HepG2 (cell line): ENCODE measurements around the gene KIAA0319L. TPM values are rescaled to one million over a fixed set of nuclear protein-coding genes. Genes with fewer than 3 reads are reported as not detected.

ENCODE experiments used
- DMAP1 ChIP-seq: IDR thresholded peaks from 2 replicates; pipeline ENCODE4 v1.6.1; 2016
- E2F5 ChIP-seq: sonication (generic); formaldehyde crosslinking; conservative IDR thresholded peaks from 2 replicates; pipeline ENCODE4 v1.4.0; 2020; ENCODE audit warnings: missing genetic modification reagents
- ELF4 ChIP-seq: sonication (generic); formaldehyde crosslinking; IDR thresholded peaks from 2 replicates; pipeline ENCODE4 v1.5.0; 2020; ENCODE audit warnings: missing genetic modification reagents, mild to moderate bottlenecking, moderate library complexity, borderline replicate concordance
- GLMP ChIP-seq: sonication (generic); formaldehyde crosslinking; IDR thresholded peaks from 2 replicates; pipeline ENCODE4 v1.9.0; 2021; ENCODE audit warnings: missing genetic modification reagents, mild to moderate bottlenecking, borderline replicate concordance
- KLF12 ChIP-seq: sonication (generic); formaldehyde crosslinking; IDR thresholded peaks from 2 replicates; pipeline ENCODE4 v1.4.0; 2020; ENCODE audit warnings: missing genetic modification reagents, borderline replicate concordance
- MEIS1 ChIP-seq: sonication (generic); formaldehyde crosslinking; IDR thresholded peaks from 2 replicates; pipeline ENCODE4 v1.9.0; 2021; ENCODE audit warnings: mild to moderate bottlenecking, missing genetic modification reagents, moderate library complexity, borderline replicate concordance
- RNF2 ChIP-seq: fragments of 450-650 bp; conservative IDR thresholded peaks from 2 replicates; pipeline ENCODE4 v1.6.1; 2016; ENCODE audit warnings: low read depth
- RXRB ChIP-seq: IDR thresholded peaks from 2 replicates; pipeline ENCODE4 v1.6.1; 2016; ENCODE audit warnings: borderline replicate concordance, missing genetic modification reagents, missing compliant biosample characterization
- SNRNP70 ChIP-seq: fragments of 200-400 bp; formaldehyde crosslinking; IDR thresholded peaks from 2 replicates; pipeline ENCODE4 v1.6.1; 2017; ENCODE audit warnings: mild to moderate bottlenecking, low read depth, low read length, moderate library complexity
- TCF7 ChIP-seq: sonication (generic); IDR thresholded peaks from 2 replicates; pipeline ENCODE4 v1.6.1; 2016; ENCODE audit warnings: antibody characterized with exemption, low read depth
- ZBTB33 ChIP-seq: sonication (generic); formaldehyde crosslinking; IDR thresholded peaks from 2 replicates; pipeline ENCODE4 v1.4.0; 2020; ENCODE audit warnings: missing genetic modification reagents
- ZBTB43 ChIP-seq: sonication (generic); formaldehyde crosslinking; conservative IDR thresholded peaks from 2 replicates; pipeline ENCODE4 v1.4.0; 2020; ENCODE audit warnings: missing genetic modification reagents
- ZNF180 ChIP-seq: sonication (generic); formaldehyde crosslinking; IDR thresholded peaks from 2 replicates; pipeline ENCODE4 v1.4.0; 2020; ENCODE audit warnings: low read depth, missing genetic modification reagents, borderline replicate concordance
- ZNF367 ChIP-seq: sonication (generic); formaldehyde crosslinking; IDR thresholded peaks from 2 replicates; pipeline ENCODE4 v1.4.0; 2020; ENCODE audit warnings: missing genetic modification reagents, borderline replicate concordance
- ZNF547 ChIP-seq: sonication (generic); formaldehyde crosslinking; IDR thresholded peaks from 2 replicates; pipeline ENCODE4 v1.5.1; 2020; ENCODE audit warnings: mild to moderate bottlenecking, missing genetic modification reagents
- ZNF577 ChIP-seq: sonication (generic); formaldehyde crosslinking; IDR thresholded peaks from 2 replicates; pipeline ENCODE4 v1.4.0; 2020; ENCODE audit warnings: mild to moderate bottlenecking, low read depth, missing genetic modification reagents, borderline replicate concordance
- ZNF614 ChIP-seq: IDR thresholded peaks from 2 replicates; pipeline ENCODE4 v1.6.1; 2018; ENCODE audit warnings: missing biosample characterization, missing genetic modification reagents, inconsistent platforms, borderline replicate concordance
- ZNF75D ChIP-seq: sonication (generic); formaldehyde crosslinking; IDR thresholded peaks from 2 replicates; pipeline ENCODE4 v1.8.1; 2023; ENCODE audit warnings: missing genetic modification reagents, mild to moderate bottlenecking, borderline replicate concordance
- polyA plus RNA-seq, 8 experiments: library from polyadenylated mRNA; depleted of rRNA in 3 of 8; stranded (reverse) in 7 of 8; unstranded in 1 of 8; fragments of >200 nt; fragmentation: Illumina TruSeq in 4 of 8; extraction: Trizol in 4 of 8; gene quantifications; 2 replicates each; pipeline versions ENCODE4 v1.2.1 to v1.2.3, GENCODE V29; 2011 to 2016; ENCODE audit warnings: low read depth in 4 of 8, missing spikeins in 1 of 8, mixed read lengths in 1 of 8; ENCODE audit not compliant: insufficient read depth in 1 of 8
- total RNA-seq, 5 experiments: library from RNA; depleted of rRNA; stranded (reverse); fragments of >200 nt; fragmentation: Illumina TruSeq; extraction: Trizol; gene quantifications; 2 replicates each; pipeline ENCODE4 v1.2.3, GENCODE V29; 2016; ENCODE audit warnings: low read depth in 1 of 5
- TF ChIP-seq, protein P1 (sequence below): IDR thresholded peaks from 2 replicates; pipeline ENCODE4 v1.6.1; 2018; ENCODE audit warnings: missing genetic modification reagents, mild to moderate bottlenecking, missing compliant biosample characterization
- TF ChIP-seq, protein P2 (sequence below): sonication (generic); formaldehyde crosslinking; IDR thresholded peaks from 2 replicates; pipeline ENCODE4 v1.5.0; 2020; ENCODE audit warnings: mild to moderate bottlenecking, missing genetic modification reagents, borderline replicate concordance

Gene KIAA0319L
- total and polyA plus RNA-seq, 2 of the 13 experiments (the other 11 are each of a cell fraction or from before 2014, with no cell fraction given): 33.4 to 82.6 TPM

DNA sequence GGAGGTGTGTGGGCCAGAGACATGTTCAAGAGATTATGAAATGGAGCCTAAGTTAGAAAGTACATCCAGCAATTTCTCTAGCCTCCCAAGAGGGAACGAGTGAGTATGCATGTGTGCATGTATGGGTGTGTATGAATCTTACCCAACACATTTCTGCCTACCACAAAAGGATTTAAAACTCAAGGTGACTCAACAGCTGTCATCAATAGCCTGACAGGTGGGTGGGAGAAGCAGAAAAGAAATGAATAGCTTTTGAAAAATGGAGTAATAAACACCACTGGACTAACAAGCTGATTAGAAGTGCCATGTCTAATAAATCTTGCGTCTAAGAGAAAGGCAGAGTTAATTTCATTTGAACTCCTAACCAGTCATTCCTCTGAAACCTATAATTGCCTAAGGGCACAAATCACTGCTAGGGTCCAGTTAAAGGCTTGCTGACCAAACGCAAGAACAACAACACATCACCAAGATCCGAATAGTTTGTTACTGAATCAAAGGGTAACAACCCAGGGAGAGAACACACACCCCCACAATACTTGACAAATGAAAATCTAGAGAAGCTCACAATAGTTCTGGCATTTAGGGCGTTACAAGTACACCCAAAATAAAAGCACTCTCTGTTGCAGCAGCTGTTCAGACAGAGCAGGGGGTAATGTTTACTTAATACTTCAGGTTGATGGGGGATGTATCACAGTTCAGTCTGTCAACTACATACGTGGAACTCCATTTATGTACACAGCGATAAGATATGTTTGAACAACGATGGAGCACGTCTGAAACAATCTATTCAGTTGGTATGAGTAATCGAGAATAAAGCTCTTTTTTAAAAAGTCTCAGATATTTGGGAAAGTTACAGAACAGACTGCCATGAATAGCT lies 1.4 kb downstream of the KIAA0319L start (continued):
- TF ChIP-seq, protein P1, sequence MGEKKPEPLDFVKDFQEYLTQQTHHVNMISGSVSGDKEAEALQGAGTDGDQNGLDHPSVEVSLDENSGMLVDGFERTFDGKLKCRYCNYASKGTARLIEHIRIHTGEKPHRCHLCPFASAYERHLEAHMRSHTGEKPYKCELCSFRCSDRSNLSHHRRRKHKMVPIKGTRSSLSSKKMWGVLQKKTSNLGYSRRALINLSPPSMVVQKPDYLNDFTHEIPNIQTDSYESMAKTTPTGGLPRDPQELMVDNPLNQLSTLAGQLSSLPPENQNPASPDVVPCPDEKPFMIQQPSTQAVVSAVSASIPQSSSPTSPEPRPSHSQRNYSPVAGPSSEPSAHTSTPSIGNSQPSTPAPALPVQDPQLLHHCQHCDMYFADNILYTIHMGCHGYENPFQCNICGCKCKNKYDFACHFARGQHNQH (CRISPR knock-in tag): peak; percentile 30; the same call in 1 of the 2 replicates
- TF ChIP-seq GLMP (CRISPR knock-in tag) (no peak), RNF2 (no peak), E2F5 (CRISPR knock-in tag) (no peak), ZNF577 (CRISPR knock-in tag) (no peak), ZNF180 (CRISPR knock-in tag) (no peak), ZBTB33 (CRISPR knock-in tag) (no peak), ZNF75D (CRISPR knock-in tag) (no peak), ZNF367 (CRISPR knock-in tag) (no peak), DMAP1 (CRISPR knock-in tag) (no peak), ZNF614 (CRISPR knock-in tag) (no peak), TCF7 (peak; percentile 60; the same call in 1 of the 2 replicates), ELF4 (CRISPR knock-in tag) (no peak), RXRB (CRISPR knock-in tag) (peak; percentile 73; the same call in 1 of the 2 replicates), KLF12 (no peak), ZNF547 (no peak), MEIS1 (peak; percentile 65; the same call in 1 of the 2 replicates), SNRNP70 (no peak), ZBTB43 (CRISPR knock-in tag) (no peak)
- TF ChIP-seq, protein P2, sequence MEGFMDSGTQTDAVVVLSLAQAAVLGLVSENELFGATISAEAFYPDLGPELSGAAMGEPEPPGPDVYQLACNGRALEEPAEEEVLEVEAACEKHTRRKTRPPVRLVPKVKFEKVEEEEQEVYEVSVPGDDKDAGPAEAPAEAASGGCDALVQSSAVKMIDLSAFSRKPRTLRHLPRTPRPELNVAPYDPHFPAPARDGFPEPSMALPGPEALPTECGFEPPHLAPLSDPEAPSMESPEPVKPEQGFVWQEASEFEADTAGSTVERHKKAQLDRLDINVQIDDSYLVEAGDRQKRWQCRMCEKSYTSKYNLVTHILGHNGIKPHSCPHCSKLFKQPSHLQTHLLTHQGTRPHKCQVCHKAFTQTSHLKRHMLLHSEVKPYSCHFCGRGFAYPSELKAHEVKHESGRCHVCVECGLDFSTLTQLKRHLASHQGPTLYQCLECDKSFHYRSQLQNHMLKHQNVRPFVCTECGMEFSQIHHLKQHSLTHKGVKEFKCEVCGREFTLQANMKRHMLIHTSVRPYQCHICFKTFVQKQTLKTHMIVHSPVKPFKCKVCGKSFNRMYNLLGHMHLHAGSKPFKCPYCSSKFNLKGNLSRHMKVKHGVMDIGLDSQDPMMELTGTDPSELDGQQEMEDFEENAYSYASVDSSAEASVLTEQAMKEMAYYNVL (CRISPR knock-in tag): no peak
